ENCODE data around the gene NOTUM. TPM values are rescaled to one million over a fixed set of nuclear protein-coding genes. Genes with fewer than 3 reads are reported as not detected.

The NOTUM gene
- total RNA-seq, 2 experiments from 2014 or later = 0.88 to 4.4 TPM

- Histone ChIP-seq H3K36me3 (ENCODE audit: insufficient read depth, low read length) (no peaks in the 10 kb centered on the region), H3K9me3 (ENCODE audit: low read length) (no peaks in the 10 kb centered on the region), H3K4me3 (ENCODE audit: low read depth, low read length, poor library complexity, severe bottlenecking) (no peak overlapping the region), H3K4me2 (ENCODE audit: low read length) (no peak overlapping the region), H3K27ac (ENCODE audit: low read depth, low read length, poor library complexity, severe bottlenecking) (no peak overlapping the region), H4K20me1 (ENCODE audit: insufficient read depth, low read length) (no peaks in the 10 kb centered on the region), H3K9me2 (ENCODE audit: insufficient read depth, low read length) (no peaks in the 10 kb centered on the region), H3K79me2 (ENCODE audit: insufficient read depth, low read depth, low read length) (no peaks in the 10 kb centered on the region), H3K4me1 (ENCODE audit: insufficient read depth, low read length, poor library complexity, severe bottlenecking) (no peaks in the 10 kb centered on the region), H2AFZ (ENCODE audit: low read length) (no peak overlapping the region)
- CTCF ChIA-PET (ENCODE audit: unreplicated experiment) = no interaction called here
- POLR2A ChIA-PET = no interaction called here
- no peak for TF ChIP-seq EZH2phosphoT487 (IDR thresholded peaks at IDR 0.05; ENCODE audit: borderline replicate concordance, low read depth, low read length)
- no peak for TF ChIP-seq CTCF (conservative IDR thresholded peaks at IDR 0.05; ENCODE audit: low read length)
- no peak for DNase-seq (ENCODE audit: low spot score)
- intact Hi-C loops (cut with micrococcal nuclease; ENCODE audit: unreplicated experiment) = no loop called here
- no TSS peak for BruUV-seq (replicated peaks)
Measured at GRCh38 chr17:82008258-82008940, 47.4 kb upstream of the NOTUM start.

- POLR2A ChIA-PET = no interaction called here
- no TSS peak for BruUV-seq (replicated peaks)
- Histone ChIP-seq H3K27ac (ENCODE audit: low read depth, low read length, poor library complexity, severe bottlenecking) (no peak overlapping the region), H4K20me1 (ENCODE audit: insufficient read depth, low read length) (no peaks in the 10 kb centered on the region), H3K4me3 (ENCODE audit: low read depth, low read length, poor library complexity, severe bottlenecking) (no peak overlapping the region), H3K4me1 (ENCODE audit: insufficient read depth, low read length, poor library complexity, severe bottlenecking) (no peaks in the 10 kb centered on the region), H3K79me2 (ENCODE audit: insufficient read depth, low read depth, low read length) (no peaks in the 10 kb centered on the region), H3K4me2 (ENCODE audit: low read length) (no peak overlapping the region), H3K9me2 (ENCODE audit: insufficient read depth, low read length) (no peaks in the 10 kb centered on the region), H2AFZ (ENCODE audit: low read length) (no peak overlapping the region), H3K36me3 (ENCODE audit: insufficient read depth, low read length) (no peaks in the 10 kb centered on the region), H3K9me3 (ENCODE audit: low read length) (no peaks in the 10 kb centered on the region)
- CTCF ChIA-PET (ENCODE audit: unreplicated experiment) = no interaction called here
- intact Hi-C loops (cut with micrococcal nuclease; ENCODE audit: unreplicated experiment) = no loop called here
- no peak for DNase-seq (ENCODE audit: low spot score)
- no peak for TF ChIP-seq EZH2phosphoT487 (IDR thresholded peaks at IDR 0.05; ENCODE audit: borderline replicate concordance, low read depth, low read length)
- TF ChIP-seq CTCF (conservative IDR thresholded peaks at IDR 0.05; ENCODE audit: low read length) = no peak
Measured at GRCh38 chr17:82007495-82008257, 46.7 kb upstream of the NOTUM start.

- CTCF ChIA-PET (ENCODE audit: unreplicated experiment) = no interaction called here
- Histone ChIP-seq H3K4me2 (ENCODE audit: low read length) (no peak overlapping the region), H3K27ac (ENCODE audit: low read depth, low read length, poor library complexity, severe bottlenecking) (no peak overlapping the region), H3K4me1 (ENCODE audit: insufficient read depth, low read length, poor library complexity, severe bottlenecking) (no peaks in the 10 kb centered on the region), H3K36me3 (ENCODE audit: insufficient read depth, low read length) (no peaks in the 10 kb centered on the region), H3K4me3 (ENCODE audit: low read depth, low read length, poor library complexity, severe bottlenecking) (no peak overlapping the region), H3K9me2 (ENCODE audit: insufficient read depth, low read length) (no peaks in the 10 kb centered on the region), H4K20me1 (ENCODE audit: insufficient read depth, low read length) (no peaks in the 10 kb centered on the region), H3K9me3 (ENCODE audit: low read length) (no peaks in the 10 kb centered on the region), H2AFZ (ENCODE audit: low read length) (no peak overlapping the region), H3K79me2 (ENCODE audit: insufficient read depth, low read depth, low read length) (no peaks in the 10 kb centered on the region)
- BruUV-seq (replicated peaks) = no TSS peak
- TF ChIP-seq EZH2phosphoT487 (IDR thresholded peaks at IDR 0.05; ENCODE audit: borderline replicate concordance, low read depth, low read length) = no peak
- no peak for TF ChIP-seq CTCF (conservative IDR thresholded peaks at IDR 0.05; ENCODE audit: low read length)
- no peak for DNase-seq (ENCODE audit: low spot score)
- intact Hi-C loops (cut with micrococcal nuclease; ENCODE audit: unreplicated experiment) = no loop called here
- POLR2A ChIA-PET = no interaction called here
Measured at GRCh38 chr17:82007228-82007494, 46.2 kb upstream of the NOTUM start.
